KOPT-K1 (cell line): ENCODE results near the gene NRCAM.
"Not testable (repeated sequence)": the region's sequence is repeated elsewhere in the genome, so short reads cannot be mapped to it uniquely, and the experiment has no call there.

Experiments used
- H3K27ac ChIP-seq: fragments of 200-600 bp; sonication (generic); 2 replicates; pipeline ENCODE4 v1.5.1; 2016; ENCODE audit warnings: antibody characterized with exemption, mild to moderate bottlenecking, low read depth, low read length; ENCODE audit not compliant: poor library complexity, severe bottlenecking
- H3K36me3 ChIP-seq: fragments of 200-600 bp; sonication (generic); 2 replicates; pipeline ENCODE4 v1.5.1; 2017; ENCODE audit warnings: antibody characterized with exemption, mild to moderate bottlenecking, low read length, moderate library complexity; ENCODE audit not compliant: insufficient read depth
- H3K9me3 ChIP-seq: fragments of 200-600 bp; sonication (generic); 2 replicates; pipeline ENCODE4 v1.5.1; 2017; ENCODE audit warnings: antibody characterized with exemption, low read length, mild to moderate bottlenecking; ENCODE audit not compliant: insufficient read depth, poor library complexity, severe bottlenecking

Gene NRCAM

GRCh38 chr7:108468246-108468645, 12.0 kb upstream of the NRCAM start:
- Histone ChIP-seq H3K27ac (no peak overlapping the region), H3K9me3 (no peaks in the 10 kb centered on the region), H3K36me3 (no peaks in the 10 kb centered on the region)

DNA sequence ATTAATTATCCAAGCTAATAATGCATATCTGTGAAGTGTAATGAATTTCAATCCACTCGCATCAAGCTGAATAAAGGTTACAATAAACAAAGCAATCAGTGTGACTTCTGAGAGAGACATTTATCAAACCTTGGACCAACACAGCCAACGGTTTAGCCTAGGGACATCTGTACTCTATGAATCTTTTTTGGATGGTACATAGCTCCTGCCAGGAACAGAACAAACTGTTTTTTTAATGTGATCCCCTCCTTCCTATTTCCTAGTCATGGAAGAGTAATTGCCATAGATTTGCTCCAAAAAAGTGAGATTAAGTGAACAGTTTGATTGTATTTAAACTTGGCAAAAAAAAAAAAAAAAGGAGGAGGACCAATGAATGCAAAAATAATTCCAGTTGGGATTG, 11.2 kb upstream of the NRCAM start:
- H3K27ac ChIP-seq, result no peak overlapping the region
- no peaks in the 10 kb centered on the region for H3K36me3 ChIP-seq
- H3K9me3 ChIP-seq, result no peaks in the 10 kb centered on the region

DNA sequence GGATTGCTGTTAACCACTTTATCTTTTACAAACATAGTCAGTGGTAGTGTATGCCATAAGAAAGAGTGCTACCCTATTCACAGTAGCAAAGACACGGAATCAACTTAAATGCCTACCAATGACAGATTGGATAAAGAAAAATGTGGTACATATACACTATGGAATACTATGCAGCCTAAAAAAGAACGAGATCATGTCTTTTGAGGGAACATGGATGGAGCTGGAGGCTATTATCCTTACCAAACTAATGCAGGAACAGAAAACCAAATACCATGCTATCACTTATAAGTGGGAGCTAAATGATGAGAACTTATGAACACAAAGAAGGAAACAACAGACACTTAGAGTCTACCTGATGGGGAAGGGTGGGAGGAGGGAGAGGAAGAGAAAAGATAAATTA, 10.1 kb upstream of the NRCAM start:
- H3K36me3 ChIP-seq, H3K9me3 ChIP-seq, H3K27ac ChIP-seq: not testable (repeated sequence)

GRCh38 chr7:108464743-108465142, 8.5 kb upstream of the NRCAM start:
- no peaks in the 10 kb centered on the region for H3K9me3 ChIP-seq
- no peaks in the 10 kb centered on the region for H3K36me3 ChIP-seq
- no peak overlapping the region for H3K27ac ChIP-seq

DNA sequence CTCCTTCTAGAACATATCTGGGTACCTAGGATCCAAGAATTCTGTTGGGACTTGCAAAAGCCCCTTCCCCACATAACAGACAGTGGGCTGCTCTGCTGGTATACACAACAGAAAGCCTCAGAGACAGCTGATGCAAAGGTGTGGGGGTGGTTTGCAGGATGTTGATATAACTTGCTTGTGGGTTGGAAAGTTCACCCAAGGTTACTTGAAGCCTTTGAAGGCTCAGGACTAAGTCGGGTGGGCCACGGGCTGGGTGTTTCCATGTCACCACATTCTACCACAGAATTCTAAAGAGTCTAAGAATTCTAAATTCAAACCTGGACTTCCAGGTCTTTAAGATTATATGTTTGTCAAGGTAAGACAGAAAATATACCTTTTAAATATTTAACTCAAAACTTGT, 7.4 kb upstream of the NRCAM start:
- Histone ChIP-seq H3K36me3 (no peaks in the 10 kb centered on the region), H3K9me3 (no peaks in the 10 kb centered on the region)

GRCh38 chr7:108461840-108462239, 5.6 kb upstream of the NRCAM start:
- Histone ChIP-seq H3K27ac (no peak overlapping the region), H3K36me3 (no peaks in the 10 kb centered on the region), H3K9me3 (no peaks in the 10 kb centered on the region)

More for the DNA sequence above, 7.4 kb upstream of the NRCAM start:
- no peak overlapping the region for H3K27ac ChIP-seq

- no peak overlapping the region for H3K27ac ChIP-seq
- H3K36me3 ChIP-seq, result no peaks in the 10 kb centered on the region
- no peaks in the 10 kb centered on the region for H3K9me3 ChIP-seq
Measured at GRCh38 chr7:108460964-108461363, 4.7 kb upstream of the NRCAM start.

GRCh38 chr7:108459922-108460551, 3.8 kb upstream of the NRCAM start:
- no peaks in the 10 kb centered on the region for H3K9me3 ChIP-seq
- H3K27ac ChIP-seq, result no peak overlapping the region
- no peaks in the 10 kb centered on the region for H3K36me3 ChIP-seq

- no peak overlapping the region for H3K27ac ChIP-seq
- no peaks in the 10 kb centered on the region for H3K36me3 ChIP-seq
- H3K9me3 ChIP-seq, result no peaks in the 10 kb centered on the region
Measured at GRCh38 chr7:108457871-108458270, 1.6 kb upstream of the NRCAM start.

DNA sequence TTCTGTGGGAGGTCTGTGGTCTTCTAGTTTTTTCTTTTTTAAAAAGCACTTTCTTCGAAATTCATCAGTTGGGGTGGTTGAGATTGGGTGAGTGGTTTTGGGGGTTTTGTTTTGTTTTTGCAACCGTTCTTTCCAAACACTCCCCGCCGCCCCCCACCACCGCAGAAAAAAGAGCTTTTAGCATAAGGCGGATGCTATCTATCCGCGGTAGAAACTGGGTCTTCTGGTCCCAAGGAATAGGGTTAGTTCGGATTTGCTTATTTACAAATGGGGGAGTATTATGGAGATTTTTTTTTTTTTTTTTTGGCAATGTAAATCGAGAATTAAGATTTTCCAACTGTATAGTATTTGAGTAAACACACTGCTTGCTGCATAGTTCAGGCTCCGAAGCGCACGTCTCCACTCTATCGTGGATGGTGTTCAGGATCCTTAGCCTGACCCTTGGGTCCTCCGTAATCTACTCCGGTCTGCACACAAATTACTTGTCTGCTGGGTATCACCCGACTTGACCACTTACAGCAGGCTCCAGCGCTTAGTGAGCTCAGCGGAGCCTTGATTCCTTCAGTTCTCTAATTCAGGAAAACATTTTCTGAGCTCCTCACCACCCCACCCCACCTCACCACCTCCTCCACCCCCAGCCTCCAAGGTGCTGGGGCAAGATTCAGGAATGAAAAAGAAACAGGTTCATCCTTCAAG, 757 bp upstream of the NRCAM start:
- no peak overlapping the region for H3K27ac ChIP-seq
- H3K36me3 ChIP-seq, result no peaks in the 10 kb centered on the region
- H3K9me3 ChIP-seq, result no peaks in the 10 kb centered on the region

GRCh38 chr7:108455551-108455997, 662 bp downstream of the NRCAM start:
- Histone ChIP-seq H3K27ac (no peak overlapping the region), H3K9me3 (no peaks in the 10 kb centered on the region), H3K36me3 (no peaks in the 10 kb centered on the region)

DNA sequence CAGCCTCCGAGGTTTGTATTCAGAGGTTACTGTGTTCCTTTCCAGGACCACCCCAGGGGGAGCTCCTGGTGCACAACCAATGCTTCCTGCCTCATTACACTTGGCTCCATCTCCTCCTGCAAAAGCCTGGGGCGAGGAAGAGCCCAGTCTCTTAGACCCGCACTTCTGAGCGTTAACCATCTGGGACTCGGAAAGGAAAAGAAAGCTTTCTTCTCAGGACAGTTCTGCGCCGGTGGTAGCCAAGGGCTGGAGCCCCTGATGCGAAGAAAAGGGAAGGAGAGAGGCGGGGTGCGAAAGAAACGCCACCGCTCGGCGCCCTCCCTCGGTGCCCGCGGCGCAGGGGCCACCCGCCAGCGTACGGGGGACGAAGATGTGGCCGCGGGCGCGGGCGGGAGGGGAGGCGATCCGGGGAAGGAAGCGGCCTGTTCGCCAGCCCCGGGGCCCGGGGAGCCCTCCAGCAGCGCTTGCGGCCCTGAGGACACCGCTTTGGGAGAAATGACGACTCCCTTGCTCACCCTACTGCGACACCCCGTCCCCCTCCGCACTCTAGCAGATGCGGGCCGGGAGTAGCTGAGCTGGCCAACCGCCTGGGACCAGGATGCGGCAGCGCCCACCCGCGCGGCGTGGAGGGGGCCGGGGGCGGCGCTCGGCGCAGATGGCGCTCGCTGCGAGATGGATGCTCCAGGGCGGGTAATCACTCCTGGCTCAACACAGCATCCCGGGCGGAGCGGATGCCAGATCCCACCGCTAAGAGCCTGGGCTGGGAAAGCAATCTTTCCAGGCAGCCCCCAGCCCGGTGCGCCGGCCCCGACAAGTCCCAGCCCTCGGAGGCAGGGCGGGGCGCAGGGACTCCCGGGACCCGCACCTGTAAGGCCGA, 1.3 kb downstream of the NRCAM start:
- Histone ChIP-seq H3K9me3 (no peaks in the 10 kb centered on the region), H3K27ac (no peak overlapping the region)

DNA sequence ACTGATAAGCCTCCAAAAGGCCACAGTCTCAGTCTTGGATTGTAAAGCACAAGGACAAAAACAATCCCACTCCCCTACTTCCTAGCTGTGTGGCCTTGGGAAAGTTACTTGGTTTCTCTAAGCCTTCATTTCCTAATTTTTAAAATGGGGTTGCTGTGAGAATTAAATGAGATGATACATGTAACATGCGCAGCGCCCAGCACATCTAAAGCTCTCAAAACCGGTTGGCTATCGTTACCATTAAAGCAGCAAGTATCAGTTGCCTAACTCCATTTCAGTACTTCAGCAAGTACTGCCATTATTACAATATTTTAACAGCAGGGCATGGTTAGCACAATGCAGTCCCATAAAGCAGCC, 1.9 kb downstream of the NRCAM start:
- Histone ChIP-seq H3K9me3 (no peaks in the 10 kb centered on the region), H3K36me3 (no peaks in the 10 kb centered on the region), H3K27ac (no peak overlapping the region)

More for the DNA sequence above, 1.3 kb downstream of the NRCAM start:
- H3K36me3 ChIP-seq, result no peaks in the 10 kb centered on the region

- H3K36me3 ChIP-seq, result no peaks in the 10 kb centered on the region
- H3K27ac ChIP-seq, result no peak overlapping the region
- no peaks in the 10 kb centered on the region for H3K9me3 ChIP-seq
Measured at GRCh38 chr7:108453320-108453719, 2.9 kb downstream of the NRCAM start.

DNA sequence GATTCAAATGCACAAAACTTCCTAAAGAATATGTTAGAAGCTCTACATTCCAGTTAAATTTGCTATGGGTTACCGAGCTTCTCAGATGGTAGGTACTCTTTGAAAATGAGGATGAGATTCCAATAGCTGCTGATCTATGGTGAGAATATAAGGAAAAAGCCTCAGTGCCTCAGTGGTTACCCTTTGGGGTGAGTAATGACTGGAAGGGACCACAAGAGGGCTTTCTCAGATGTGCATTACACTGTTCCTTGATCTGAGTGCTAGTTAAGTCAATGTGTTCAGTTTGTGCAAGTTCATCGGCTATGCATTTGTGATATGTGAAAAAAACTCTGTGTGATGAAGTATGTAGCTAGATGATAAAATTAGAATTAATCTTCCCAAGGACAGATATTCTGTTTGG, 3.5 kb downstream of the NRCAM start:
- no peaks in the 10 kb centered on the region for H3K36me3 ChIP-seq
- no peak overlapping the region for H3K27ac ChIP-seq
- H3K9me3 ChIP-seq, result no peaks in the 10 kb centered on the region
